ENCODE measurements around the gene CDC34. TPM values are rescaled to one million over a fixed set of nuclear protein-coding genes. Genes with fewer than 3 reads are reported as not detected.

Gene CDC34
- polyA plus RNA-seq, 2 of the 4 experiments (the other 2 are of a cell fraction) = 37.4 to 62.6 TPM

DNA sequence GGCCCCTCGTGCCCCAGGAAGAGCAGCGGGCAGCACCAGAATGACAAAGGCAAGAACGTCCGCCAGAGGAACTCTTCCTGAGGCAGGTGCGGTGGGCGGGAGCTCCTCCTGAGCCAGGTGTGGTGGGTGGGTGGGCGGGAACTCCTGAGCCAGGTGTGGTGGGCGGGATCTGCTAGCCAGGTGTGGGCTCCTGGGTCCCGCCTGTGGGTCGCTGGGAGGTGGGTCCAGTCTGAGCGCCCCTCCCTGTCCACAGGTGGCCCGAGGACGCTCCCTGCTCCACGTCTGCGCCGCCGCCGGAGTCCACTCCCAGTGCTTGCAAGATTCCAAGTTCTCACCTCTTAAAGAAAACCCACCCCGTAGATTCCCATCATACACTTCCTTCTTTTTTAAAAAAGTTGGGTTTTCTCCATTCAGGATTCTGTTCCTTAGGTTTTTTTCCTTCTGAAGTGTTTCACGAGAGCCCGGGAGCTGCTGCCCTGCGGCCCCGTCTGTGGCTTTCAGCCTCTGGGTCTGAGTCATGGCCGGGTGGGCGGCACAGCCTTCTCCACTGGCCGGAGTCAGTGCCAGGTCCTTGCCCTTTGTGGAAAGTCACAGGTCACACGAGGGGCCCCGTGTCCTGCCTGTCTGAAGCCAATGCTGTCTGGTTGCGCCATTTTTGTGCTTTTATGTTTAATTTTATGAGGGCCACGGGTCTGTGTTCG lies 51.1 kb downstream of the CDC34 start:
- peak overlapping the region in 1 of 2 experiments; percentile 55; a peak in 2 of 6 replicates for H3K27ac ChIP-seq
- 70% methylated on average over 21 of the region's 31 CpGs for WGBS (ENCODE audit: missing lambda C conversion rate)
- no peak overlapping the region for H3K4me3 ChIP-seq
- TF ChIP-seq FOSL2 (IDR thresholded peaks at IDR 0.05) (no peak), FOSL2 (CRISPR knock-in tag; IDR thresholded peaks at IDR 0.05) (0 out of 2 replicates have a peak, but pooled peaks have one; percentile 11), KDM5A (IDR thresholded peaks at IDR 0.05) (no peak), ZNF302 (CRISPR knock-in tag; IDR thresholded peaks at IDR 0.05) (no peak), NFE2L2 (conservative IDR thresholded peaks at IDR 0.05; ENCODE audit: low read length) (no peak)
- TF ChIP-seq, protein P1, sequence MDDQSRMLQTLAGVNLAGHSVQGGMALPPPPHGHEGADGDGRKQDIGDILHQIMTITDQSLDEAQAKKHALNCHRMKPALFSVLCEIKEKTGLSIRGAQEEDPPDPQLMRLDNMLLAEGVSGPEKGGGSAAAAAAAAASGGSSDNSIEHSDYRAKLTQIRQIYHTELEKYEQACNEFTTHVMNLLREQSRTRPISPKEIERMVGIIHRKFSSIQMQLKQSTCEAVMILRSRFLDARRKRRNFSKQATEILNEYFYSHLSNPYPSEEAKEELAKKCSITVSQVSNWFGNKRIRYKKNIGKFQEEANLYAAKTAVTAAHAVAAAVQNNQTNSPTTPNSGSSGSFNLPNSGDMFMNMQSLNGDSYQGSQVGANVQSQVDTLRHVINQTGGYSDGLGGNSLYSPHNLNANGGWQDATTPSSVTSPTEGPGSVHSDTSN (IDR thresholded peaks at IDR 0.05) = no peak
- peaks cover 34% of the 10 kb centered on the region for H3K4me1 ChIP-seq
- DNase-seq (ENCODE audit: low read depth in 1 of 2, low spot score in 1 of 2) (no peak), ATAC-seq (no peak), FAIRE-seq (no peak)
- no peaks in the 10 kb centered on the region for H3K9me3 ChIP-seq
- ChIA-PET CTCF (interaction anchor here (1.1 to 2.4 kb wide), 2 partner anchors 50 to 159 kb away, joined by 3 to 6 read pairs; partner anchors contain the start of gene CDC34), POLR2A (interaction anchor here (0.7 kb wide), 1 partner anchor 10 kb away, joined by 3 read pairs; the partner anchor contains the start of gene BSG)
- no peak overlapping the region for H3K4me2 ChIP-seq

GRCh38 chr19:583198-583967 lies 51.8 kb downstream of the CDC34 start:
- ATAC-seq (no peak), DNase-seq (ENCODE audit: low read depth in 1 of 2, low spot score in 1 of 2) (no peak), FAIRE-seq (no peak)
- TF ChIP-seq, protein P2, sequence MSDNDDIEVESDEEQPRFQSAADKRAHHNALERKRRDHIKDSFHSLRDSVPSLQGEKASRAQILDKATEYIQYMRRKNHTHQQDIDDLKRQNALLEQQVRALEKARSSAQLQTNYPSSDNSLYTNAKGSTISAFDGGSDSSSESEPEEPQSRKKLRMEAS (IDR thresholded peaks at IDR 0.05) = no peak
- TF ChIP-seq REST (IDR thresholded peaks at IDR 0.05) (no peak), NR3C1 (IDR thresholded peaks at IDR 0.05) (no peak), FOSB (CRISPR knock-in tag; IDR thresholded peaks at IDR 0.05) (no peak)
- Histone ChIP-seq H3K4me3 (no peak overlapping the region), H3K4me1 (peaks cover 39% of the 10 kb centered on the region), H3K9me3 (no peaks in the 10 kb centered on the region), H3K4me2 (no peak overlapping the region), H3K27ac (peak overlapping the region in 1 of 2 experiments; percentile 55; a peak in 2 of 6 replicates)
- WGBS (ENCODE audit: missing lambda C conversion rate) = 91% methylated on average over 19 of the region's 27 CpGs
- ChIA-PET CTCF (interaction anchor here (0.8 to 5.8 kb wide), 23 partner anchors 7 to 159 kb away, joined by 3 to 31 read pairs (median 6); partner anchors contain the start of gene RNF126), POLR2A (no interaction called here)

- Histone ChIP-seq H3K9me3 (no peaks in the 10 kb centered on the region), H3K4me3 (no peak overlapping the region), H3K4me1 (peaks cover 45% of the 10 kb centered on the region), H3K27ac (peak overlapping the region in 1 of 2 experiments; percentile 54; a peak in 2 of 6 replicates), H3K4me2 (no peak overlapping the region)
- ATAC-seq = no peak
- WGBS (ENCODE audit: missing lambda C conversion rate) = 83% methylated on average over 5 of the region's 5 CpGs
- no peak for FAIRE-seq
- CTCF ChIA-PET = interaction anchor here (0.8 to 5.8 kb wide), 28 partner anchors 7 to 159 kb away, joined by 3 to 31 read pairs (median 5); partner anchors contain the start of gene RNF126
- no peak for DNase-seq (ENCODE audit: low read depth in 1 of 2, low spot score in 1 of 2)
- TF ChIP-seq HOXB13 (CRISPR knock-in tag; IDR thresholded peaks at IDR 0.05; ENCODE audit: low read depth) (no peak), E2F6 (IDR thresholded peaks at IDR 0.05; ENCODE audit: borderline replicate concordance, low read depth) (no peak), ESRRA (IDR thresholded peaks at IDR 0.05; ENCODE audit: borderline replicate concordance, low read length) (no peak), ZFP36 (IDR thresholded peaks at IDR 0.05; ENCODE audit: borderline replicate concordance, partially characterized antibody) (no peak)
- POLR2A ChIA-PET = no interaction called here
These were observed 52.3 kb downstream of the CDC34 start for GRCh38 chr19:583968-584239.
